ENCODE measurements around the gene UBTFL1. TPM values are rescaled to one million over a fixed set of nuclear protein-coding genes. Genes with fewer than 3 reads are reported as not detected.
A peak's percentile ranks its signal among the peaks of the same experiment; 100 is the strongest.

The UBTFL1 gene
- total RNA-seq, 1 donor from 2014 or later, result not detected

- peaks cover 3% of the 10 kb centered on the region for H3K27me3 Mint-ChIP-seq (ENCODE audit: insufficient read depth, low read depth)
- no peaks in the 10 kb centered on the region for H3K9me3 Mint-ChIP-seq
- Histone ChIP-seq H3F3A (ENCODE audit: low read depth) (no peaks in the 10 kb centered on the region), H3K27me3 (no peaks in the 10 kb centered on the region), H2AFZ (replicated peaks) (peak overlapping the region; percentile 20), H3K4me3 (no peak overlapping the region), H3K9ac (no peak overlapping the region), H3K36me3 (no peaks in the 10 kb centered on the region), H3K27ac (no peak overlapping the region), H3K79me2 (ENCODE audit: low read depth) (no peaks in the 10 kb centered on the region), H3K9me3 (ENCODE audit: low read depth) (no peaks in the 10 kb centered on the region), H3K4me2 (no peak overlapping the region), H3K4me1 (no peaks in the 10 kb centered on the region), H4K20me1 (ENCODE audit: low read depth) (no peaks in the 10 kb centered on the region)
- no peaks in the 10 kb centered on the region for H3K36me3 Mint-ChIP-seq
- H3K27ac Mint-ChIP-seq, result no peak overlapping the region
- no peak for TF ChIP-seq CTCF (IDR thresholded peaks at IDR 0.05)
- TF ChIP-seq EZH2phosphoT487 (IDR thresholded peaks at IDR 0.05), result no peak
- TF ChIP-seq EZH2 (IDR thresholded peaks at IDR 0.05), result no peak
- no peak for DNase-seq (ENCODE audit: low spot score)
- H3K4me3 Mint-ChIP-seq, result no peak overlapping the region
- no peaks in the 10 kb centered on the region for H3K4me1 Mint-ChIP-seq
Measured at GRCh38 chr11:90124371-90124770, 38.6 kb downstream of the UBTFL1 start.

- no peaks in the 10 kb centered on the region for H3K4me1 ChIP-seq
- H3K27ac ChIP-seq, result no peak overlapping the region
- no peaks in the 10 kb centered on the region for H3K9me3 ChIP-seq (ENCODE audit: low read depth)
- H3K27ac Mint-ChIP-seq, result no peak overlapping the region
- no peaks in the 10 kb centered on the region for H3K4me1 Mint-ChIP-seq
- no peak overlapping the region for H3K4me3 ChIP-seq
- no peak overlapping the region for H3K4me2 ChIP-seq
- H4K20me1 ChIP-seq (ENCODE audit: low read depth), result no peaks in the 10 kb centered on the region
- H3K36me3 Mint-ChIP-seq, result no peaks in the 10 kb centered on the region
- peaks cover 3% of the 10 kb centered on the region for H3K27me3 Mint-ChIP-seq (ENCODE audit: insufficient read depth, low read depth)
- no peak overlapping the region for H2AFZ ChIP-seq (replicated peaks)
- no peaks in the 10 kb centered on the region for H3K9me3 Mint-ChIP-seq
- no peak for DNase-seq (ENCODE audit: low spot score)
- H3K27me3 ChIP-seq, result no peaks in the 10 kb centered on the region
- no peaks in the 10 kb centered on the region for H3K36me3 ChIP-seq
- TF ChIP-seq CTCF (IDR thresholded peaks at IDR 0.05), result no peak
- no peak for TF ChIP-seq EZH2 (IDR thresholded peaks at IDR 0.05)
- no peak overlapping the region for H3K9ac ChIP-seq
- no peaks in the 10 kb centered on the region for H3F3A ChIP-seq (ENCODE audit: low read depth)
- no peak overlapping the region for H3K4me3 Mint-ChIP-seq
- H3K79me2 ChIP-seq (ENCODE audit: low read depth), result no peaks in the 10 kb centered on the region
Measured at GRCh38 chr11:90124946-90125345, 39.2 kb downstream of the UBTFL1 start.

GRCh38 chr11:90133560-90134477, 48.1 kb downstream of the UBTFL1 start:
- peak overlapping the region; percentile 7 for H3K27ac Mint-ChIP-seq

More at GRCh38 chr11:90133560-90134477, 48.1 kb downstream of the UBTFL1 start:
- H3K79me2 ChIP-seq (ENCODE audit: low read depth), result peaks cover 23% of the 10 kb centered on the region
- H3K4me2 ChIP-seq, result peak overlapping the region; percentile 76
- H3K36me3 ChIP-seq, result no peaks in the 10 kb centered on the region
- DNase-seq (ENCODE audit: low spot score), result peak; percentile 10
- no peak overlapping the region for H3K27ac ChIP-seq
- peaks cover 10% of the 10 kb centered on the region for H3F3A ChIP-seq (ENCODE audit: low read depth)
- Mint-ChIP-seq H3K36me3 (peaks cover 5% of the 10 kb centered on the region), H3K4me1 (peaks cover 29% of the 10 kb centered on the region), H3K9me3 (no peaks in the 10 kb centered on the region), H3K4me3 (peak overlapping the region; percentile 83), H3K27me3 (ENCODE audit: insufficient read depth, low read depth) (no peaks in the 10 kb centered on the region)
- peaks cover 25% of the 10 kb centered on the region for H3K4me1 ChIP-seq
- no peak overlapping the region for H3K9ac ChIP-seq
- peak overlapping the region; percentile 95 for H2AFZ ChIP-seq (replicated peaks)
- TF ChIP-seq EZH2 (IDR thresholded peaks at IDR 0.05) (no peak), CTCF (IDR thresholded peaks at IDR 0.05) (no peak), EZH2phosphoT487 (IDR thresholded peaks at IDR 0.05) (no peak)
- H4K20me1 ChIP-seq (ENCODE audit: low read depth), result no peaks in the 10 kb centered on the region
- H3K9me3 ChIP-seq (ENCODE audit: low read depth), result no peaks in the 10 kb centered on the region
- peak overlapping the region; percentile 88 for H3K4me3 ChIP-seq
- no peaks in the 10 kb centered on the region for H3K27me3 ChIP-seq
